Measurements from ENCODE around the gene PFKFB1. TPM values are rescaled to one million over a fixed set of nuclear protein-coding genes. Genes with fewer than 3 reads are reported as not detected.

PFKFB1 gene
- polyA plus RNA-seq, 1 donor (not counting 4 experiments of a cell fraction or from before 2014, with no cell fraction given), result 0.33 TPM

DNA sequence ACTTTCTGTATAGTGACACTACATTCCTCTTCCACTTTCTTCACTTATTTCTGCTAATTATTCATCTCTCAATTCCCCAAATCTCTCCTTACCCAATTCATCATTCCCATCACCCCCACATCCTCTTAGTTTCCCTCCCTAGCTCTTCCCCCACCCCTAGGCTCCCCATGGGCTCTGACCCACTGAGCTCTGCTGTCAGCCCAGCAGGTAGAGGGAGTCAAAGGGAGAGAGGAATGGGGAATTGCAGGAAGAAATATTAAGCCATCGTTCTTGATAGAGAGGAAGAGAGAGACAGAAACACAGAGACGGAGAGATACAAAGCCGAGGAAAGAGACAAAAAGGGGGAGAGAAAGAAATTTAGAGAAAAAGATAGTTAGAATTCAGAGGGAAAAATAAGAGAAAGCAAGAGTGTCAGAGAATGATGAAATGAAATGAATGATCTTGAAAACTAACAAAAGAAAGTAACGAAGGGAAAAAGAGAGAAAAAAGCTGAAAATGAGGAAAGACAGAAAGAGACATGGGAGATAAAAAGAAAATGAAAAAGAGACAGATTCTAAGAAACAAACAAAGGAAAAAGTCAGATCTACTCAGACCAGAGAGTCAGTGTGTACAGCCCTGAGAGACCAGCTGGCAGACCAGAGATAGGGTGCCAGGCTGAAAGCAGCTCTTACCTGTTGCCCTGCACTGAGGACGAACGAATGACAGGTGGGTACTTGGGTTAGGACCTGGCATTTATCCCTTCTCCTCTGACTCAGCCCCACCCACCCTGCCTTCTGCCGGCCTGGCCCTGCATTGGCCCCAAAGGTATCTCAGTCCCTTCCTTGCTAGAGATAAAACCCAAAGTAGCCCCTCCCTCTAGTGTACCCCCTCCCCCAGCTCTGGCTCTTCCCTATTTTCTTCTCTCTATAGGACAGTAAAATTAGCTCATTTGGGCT lies 36.5 kb upstream of the PFKFB1 start, which contains the start of gene ALAS2:
ALAS2 (minus strand) TSS at position 707 of the 935 bp plus-strand sequence. CDS start 4,977 bp downstream, outside the sequence.
- Histone ChIP-seq H4K20me1 (ENCODE audit: control insufficient read depth, extremely low read depth, insufficient read depth, low read length) (no peaks in the 10 kb centered on the region), H3K36me3 (ENCODE audit: control insufficient read depth in 2 of 2, extremely low read depth in 1 of 2, insufficient read depth in 2 of 2, low read length in 2 of 2) (no peaks in the 10 kb centered on the region), H3K79me2 (ENCODE audit: control insufficient read depth, insufficient read depth, low read length) (no peaks in the 10 kb centered on the region), H3K27me3 (ENCODE audit: control insufficient read depth, extremely low read depth, insufficient read depth, low read length) (no peaks in the 10 kb centered on the region), H3K4me2 (ENCODE audit: control insufficient read depth, extremely low read depth, insufficient read depth, low read depth, low read length) (no peak within 1 kb of the TSS), H3K9me1 (ENCODE audit: control insufficient read depth, extremely low read depth, insufficient read depth, low read length) (no peaks in the 10 kb centered on the region), H3K27ac (ENCODE audit: control insufficient read depth, insufficient read depth, low read length) (no peak within 1 kb of the TSS), H3K9me3 (ENCODE audit: control insufficient read depth, low read depth, low read length) (no peaks in the 10 kb centered on the region), H3K9ac (ENCODE audit: control insufficient read depth, extremely low read depth, insufficient read depth, low read length) (no peak within 1 kb of the TSS), H2AFZ (ENCODE audit: control insufficient read depth, low read length) (no peak within 1 kb of the TSS), H3K4me1 (ENCODE audit: control insufficient read depth, extremely low read depth, insufficient read depth, low read length) (no peaks in the 10 kb centered on the region), H3K4me3 (ENCODE audit: control insufficient read depth in 2 of 3, extremely low read depth in 1 of 3, insufficient read depth in 2 of 3, low read depth in 1 of 3, low read length in 3 of 3) (no peak within 1 kb of the TSS)
- DNase-seq (ENCODE audit: low read depth, low spot score), result no peak
- no peak for FAIRE-seq
- TF ChIP-seq, protein P1, sequence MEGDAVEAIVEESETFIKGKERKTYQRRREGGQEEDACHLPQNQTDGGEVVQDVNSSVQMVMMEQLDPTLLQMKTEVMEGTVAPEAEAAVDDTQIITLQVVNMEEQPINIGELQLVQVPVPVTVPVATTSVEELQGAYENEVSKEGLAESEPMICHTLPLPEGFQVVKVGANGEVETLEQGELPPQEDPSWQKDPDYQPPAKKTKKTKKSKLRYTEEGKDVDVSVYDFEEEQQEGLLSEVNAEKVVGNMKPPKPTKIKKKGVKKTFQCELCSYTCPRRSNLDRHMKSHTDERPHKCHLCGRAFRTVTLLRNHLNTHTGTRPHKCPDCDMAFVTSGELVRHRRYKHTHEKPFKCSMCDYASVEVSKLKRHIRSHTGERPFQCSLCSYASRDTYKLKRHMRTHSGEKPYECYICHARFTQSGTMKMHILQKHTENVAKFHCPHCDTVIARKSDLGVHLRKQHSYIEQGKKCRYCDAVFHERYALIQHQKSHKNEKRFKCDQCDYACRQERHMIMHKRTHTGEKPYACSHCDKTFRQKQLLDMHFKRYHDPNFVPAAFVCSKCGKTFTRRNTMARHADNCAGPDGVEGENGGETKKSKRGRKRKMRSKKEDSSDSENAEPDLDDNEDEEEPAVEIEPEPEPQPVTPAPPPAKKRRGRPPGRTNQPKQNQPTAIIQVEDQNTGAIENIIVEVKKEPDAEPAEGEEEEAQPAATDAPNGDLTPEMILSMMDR (optimal IDR thresholded peaks at IDR 0.05 in 1 of 3, IDR thresholded peaks at IDR 0.05 in 1 of 3, conservative IDR thresholded peaks at IDR 0.05 in 1 of 3; ENCODE audit: extremely low read depth in 1 of 3, insufficient read depth in 2 of 3, low read length in 3 of 3), result no peak
- no peak for TF ChIP-seq EZH2 (IDR thresholded peaks at IDR 0.05; ENCODE audit: low read length)
- dilution Hi-C loops (cut with MboI; ENCODE audit: extremely low pct_ligation_motif_present, low sequenced_read_pairs), result no loop called here

GRCh38 chrX:55029291-55029690 lies 35.3 kb upstream of the PFKFB1 start:
- no peak overlapping the region for H3K4me3 ChIP-seq (ENCODE audit: control insufficient read depth in 2 of 3, extremely low read depth in 1 of 3, insufficient read depth in 2 of 3, low read depth in 1 of 3, low read length in 3 of 3)
- no peaks in the 10 kb centered on the region for H3K9me3 ChIP-seq (ENCODE audit: control insufficient read depth, low read depth, low read length)
- H3K36me3 ChIP-seq (ENCODE audit: control insufficient read depth in 2 of 2, extremely low read depth in 1 of 2, insufficient read depth in 2 of 2, low read length in 2 of 2), result no peaks in the 10 kb centered on the region
- H3K27ac ChIP-seq (ENCODE audit: control insufficient read depth, insufficient read depth, low read length), result no peak overlapping the region
- dilution Hi-C loops (cut with MboI; ENCODE audit: extremely low pct_ligation_motif_present, low sequenced_read_pairs), result no loop called here
- no peaks in the 10 kb centered on the region for H3K79me2 ChIP-seq (ENCODE audit: control insufficient read depth, insufficient read depth, low read length)
- no peaks in the 10 kb centered on the region for H3K9me1 ChIP-seq (ENCODE audit: control insufficient read depth, extremely low read depth, insufficient read depth, low read length)
- H4K20me1 ChIP-seq (ENCODE audit: control insufficient read depth, extremely low read depth, insufficient read depth, low read length), result no peaks in the 10 kb centered on the region
- no peak overlapping the region for H3K9ac ChIP-seq (ENCODE audit: control insufficient read depth, extremely low read depth, insufficient read depth, low read length)
- H2AFZ ChIP-seq (ENCODE audit: control insufficient read depth, low read length), result no peak overlapping the region
- no peaks in the 10 kb centered on the region for H3K4me1 ChIP-seq (ENCODE audit: control insufficient read depth, extremely low read depth, insufficient read depth, low read length)
- H3K4me2 ChIP-seq (ENCODE audit: control insufficient read depth, extremely low read depth, insufficient read depth, low read depth, low read length), result no peak overlapping the region
- H3K27me3 ChIP-seq (ENCODE audit: control insufficient read depth, extremely low read depth, insufficient read depth, low read length), result no peaks in the 10 kb centered on the region
- DNase-seq (ENCODE audit: low read depth, low spot score) (no peak), FAIRE-seq (no peak)
- TF ChIP-seq, protein P1 (optimal IDR thresholded peaks at IDR 0.05 in 1 of 3, IDR thresholded peaks at IDR 0.05 in 1 of 3, conservative IDR thresholded peaks at IDR 0.05 in 1 of 3; ENCODE audit: extremely low read depth in 1 of 3, insufficient read depth in 2 of 3, low read length in 3 of 3), result no peak
- no peak for TF ChIP-seq EZH2 (IDR thresholded peaks at IDR 0.05; ENCODE audit: low read length)
